OCI-LY7 (cell line): ENCODE results near the gene JAML. TPM values are rescaled to one million over a fixed set of nuclear protein-coding genes. Genes with fewer than 3 reads are reported as not detected.
"Not testable (repeated sequence)": the region's sequence is repeated elsewhere in the genome, so short reads cannot be mapped to it uniquely, and the experiment has no call there.

Experiments
- BruUV-seq: library from RNA; stranded (reverse); fragments of 400-500 nt; replicated peaks from 2 replicates; lab custom pipeline; 2021; lab: Mats Ljungman, UMichigan
- CTCF ChIA-PET: fragments of 300-600 bp; sonication (Branson Sonifier 250); formaldehyde crosslinking; loops from one replicate; lab custom pipeline; 2022; ENCODE audit warnings: antibody characterized with exemption; ENCODE audit not compliant: unreplicated experiment; lab: Charles Lee
- POLR2A ChIA-PET: fragments of 300-600 bp; sonication (Branson Sonifier 250); formaldehyde crosslinking; loops from one replicate; lab custom pipeline; 2022; ENCODE audit warnings: antibody characterized with exemption; lab: Charles Lee
- DNase-seq: peaks from one replicate; pipeline ENCODE4 v3.0.0-alpha.2; 2015; ENCODE audit warnings: low spot score
- H2AFZ ChIP-seq: fragments of 200-600 bp; sonication (generic), shearing (Covaris generic); 2 replicates; pipeline ENCODE4 v1.6.1; 2014; ENCODE audit warnings: mild to moderate bottlenecking, antibody characterized with exemption, low read length, moderate library complexity
- H3K27ac ChIP-seq: fragments of 200-600 bp; sonication (generic); 2 replicates; pipeline ENCODE4 v1.5.1; 2014; ENCODE audit warnings: mixed run types, low read depth, mild to moderate bottlenecking, moderate library complexity, low read length, inconsistent platforms; ENCODE audit not compliant: poor library complexity, severe bottlenecking
- H3K36me3 ChIP-seq: fragments of 200-600 bp; sonication (generic); 2 replicates; pipeline ENCODE4 v1.6.1; 2014; ENCODE audit warnings: mild to moderate bottlenecking, antibody characterized with exemption, low read length, moderate library complexity, mixed read lengths; ENCODE audit not compliant: insufficient read depth
- H3K4me1 ChIP-seq: fragments of 200-600 bp; sonication (generic); 2 replicates; pipeline ENCODE4 v1.5.1; 2014; ENCODE audit warnings: mild to moderate bottlenecking, low read length; ENCODE audit not compliant: insufficient read depth, poor library complexity, severe bottlenecking
- H3K4me2 ChIP-seq: fragments of 200-600 bp; sonication (generic); 2 replicates; pipeline ENCODE4 v1.6.1; 2014; ENCODE audit warnings: mild to moderate bottlenecking, low read length
- H3K4me3 ChIP-seq: fragments of 200-600 bp; sonication (generic); 2 replicates; pipeline ENCODE4 v1.5.1; 2014; ENCODE audit warnings: mild to moderate bottlenecking, low read depth, low read length; ENCODE audit not compliant: poor library complexity, severe bottlenecking
- H3K79me2 ChIP-seq: fragments of 200-600 bp; sonication (generic); 2 replicates; pipeline ENCODE4 v1.6.1; 2016; ENCODE audit warnings: low read depth, mild to moderate bottlenecking, low read length, moderate library complexity, mixed read lengths; ENCODE audit not compliant: insufficient read depth
- H3K9me2 ChIP-seq: fragments of 200-600 bp; sonication (generic); 2 replicates; pipeline ENCODE4 v1.6.1; 2016; ENCODE audit warnings: mild to moderate bottlenecking, low read length, mixed read lengths; ENCODE audit not compliant: insufficient read depth
- H3K9me3 ChIP-seq: fragments of 200-600 bp; sonication (generic); 2 replicates; pipeline ENCODE4 v1.6.1; 2014; ENCODE audit warnings: mild to moderate bottlenecking, mixed run types, low read length, mixed read lengths
- H4K20me1 ChIP-seq: fragments of 200-600 bp; sonication (generic); 2 replicates; pipeline ENCODE4 v1.6.1; 2014; ENCODE audit warnings: mild to moderate bottlenecking, antibody characterized with exemption, low read length, moderate library complexity, mixed read lengths; ENCODE audit not compliant: insufficient read depth
- EZH2phosphoT487 ChIP-seq: fragments of 200-600 bp; sonication (generic); IDR thresholded peaks from 2 replicates; pipeline ENCODE4 v1.6.1; 2018; ENCODE audit warnings: low read depth, borderline replicate concordance, mild to moderate bottlenecking, mixed run types, antibody characterized with exemption, low read length, moderate library complexity, mixed read lengths
- intact Hi-C: fragments of 100-400 bp; cut with micrococcal nuclease; formaldehyde crosslinking; loops from one replicate; pipeline ENCODE4 v1.10.0; 2022; ENCODE audit not compliant: unreplicated experiment
- total RNA-seq, 2 experiments: library from RNA; depleted of rRNA in 1 of 2; stranded (reverse); fragments of >200 nt in 1 of 2; shearing (Covaris generic) in 1 of 2; gene quantifications; 2 replicates each; pipeline ENCODE4 v1.2.3, GENCODE V29; 2014 to 2022
- TF ChIP-seq, protein P1 (sequence below): fragments of 200-600 bp; sonication (generic); conservative IDR thresholded peaks from 2 replicates; pipeline ENCODE4 v1.5.1; 2014; ENCODE audit warnings: mild to moderate bottlenecking, antibody characterized with exemption, low read length, moderate library complexity, mixed read lengths

JAML gene
- total RNA-seq, 2 experiments from 2014 or later: 0.63 to 0.73 TPM

DNA sequence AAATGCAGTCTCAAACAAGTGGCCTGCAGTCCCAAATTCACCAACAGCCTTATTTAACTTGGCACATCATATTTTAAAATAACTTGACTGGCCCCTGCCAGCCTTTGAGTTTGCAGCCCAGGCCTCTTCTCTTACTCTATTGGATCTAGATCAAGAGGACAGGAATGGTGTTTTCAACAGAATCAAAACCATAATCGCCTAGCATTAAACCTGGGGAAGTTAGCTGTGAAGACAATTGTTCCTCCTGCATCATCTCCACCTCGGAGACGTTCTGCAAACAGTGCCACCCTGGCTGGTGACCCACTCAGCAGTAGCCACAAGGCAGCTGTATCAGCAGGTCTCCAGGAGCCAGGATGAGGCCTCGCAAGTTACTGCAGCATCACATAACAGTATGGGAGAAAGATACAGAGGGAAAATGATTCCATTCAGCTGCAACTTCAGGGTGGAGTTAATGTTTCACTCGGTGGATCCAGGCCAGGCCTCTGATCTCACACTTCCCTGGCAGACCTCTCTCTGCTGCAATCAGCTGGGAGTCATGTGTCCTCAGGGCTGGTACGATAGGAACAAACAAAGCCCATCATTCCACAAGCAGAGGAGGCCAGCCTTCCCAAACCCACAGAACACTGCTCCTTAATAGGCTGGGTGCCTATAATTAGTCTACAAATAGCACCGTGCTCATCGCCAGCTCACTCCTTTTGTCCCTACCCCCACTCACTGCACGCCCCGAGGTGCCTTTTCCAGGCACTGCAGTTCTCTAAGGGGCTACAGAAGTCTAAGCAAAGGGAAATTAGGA lies 29.8 kb downstream of the JAML start:
- TF ChIP-seq EZH2phosphoT487: no peak
- TF ChIP-seq, protein P1, sequence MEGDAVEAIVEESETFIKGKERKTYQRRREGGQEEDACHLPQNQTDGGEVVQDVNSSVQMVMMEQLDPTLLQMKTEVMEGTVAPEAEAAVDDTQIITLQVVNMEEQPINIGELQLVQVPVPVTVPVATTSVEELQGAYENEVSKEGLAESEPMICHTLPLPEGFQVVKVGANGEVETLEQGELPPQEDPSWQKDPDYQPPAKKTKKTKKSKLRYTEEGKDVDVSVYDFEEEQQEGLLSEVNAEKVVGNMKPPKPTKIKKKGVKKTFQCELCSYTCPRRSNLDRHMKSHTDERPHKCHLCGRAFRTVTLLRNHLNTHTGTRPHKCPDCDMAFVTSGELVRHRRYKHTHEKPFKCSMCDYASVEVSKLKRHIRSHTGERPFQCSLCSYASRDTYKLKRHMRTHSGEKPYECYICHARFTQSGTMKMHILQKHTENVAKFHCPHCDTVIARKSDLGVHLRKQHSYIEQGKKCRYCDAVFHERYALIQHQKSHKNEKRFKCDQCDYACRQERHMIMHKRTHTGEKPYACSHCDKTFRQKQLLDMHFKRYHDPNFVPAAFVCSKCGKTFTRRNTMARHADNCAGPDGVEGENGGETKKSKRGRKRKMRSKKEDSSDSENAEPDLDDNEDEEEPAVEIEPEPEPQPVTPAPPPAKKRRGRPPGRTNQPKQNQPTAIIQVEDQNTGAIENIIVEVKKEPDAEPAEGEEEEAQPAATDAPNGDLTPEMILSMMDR: no peak
- Histone ChIP-seq H3K36me3 (no peaks in the 10 kb centered on the region), H3K9me2 (no peaks in the 10 kb centered on the region), H3K4me2 (no peak overlapping the region), H3K9me3 (0 out of 2 replicates have a peak, but pooled peaks cover 4% of the 10 kb centered on the region), H3K4me1 (no peaks in the 10 kb centered on the region), H3K4me3 (no peak overlapping the region), H3K79me2 (no peaks in the 10 kb centered on the region), H2AFZ (no peak overlapping the region), H4K20me1 (no peaks in the 10 kb centered on the region), H3K27ac (no peak overlapping the region)
- ChIA-PET CTCF (interaction anchor here (0.6 kb wide), 1 partner anchor 154 kb away, joined by 4 read pairs; no protein-coding TSS in a partner anchor), POLR2A (no interaction called here)
- no TSS peak for BruUV-seq
- no peak for DNase-seq
- intact Hi-C loops: loop anchor here (5.0 to 10.0 kb wide), 2 partner anchors 62 to 370 kb away; partner anchors contain the start of gene IFT46

DNA sequence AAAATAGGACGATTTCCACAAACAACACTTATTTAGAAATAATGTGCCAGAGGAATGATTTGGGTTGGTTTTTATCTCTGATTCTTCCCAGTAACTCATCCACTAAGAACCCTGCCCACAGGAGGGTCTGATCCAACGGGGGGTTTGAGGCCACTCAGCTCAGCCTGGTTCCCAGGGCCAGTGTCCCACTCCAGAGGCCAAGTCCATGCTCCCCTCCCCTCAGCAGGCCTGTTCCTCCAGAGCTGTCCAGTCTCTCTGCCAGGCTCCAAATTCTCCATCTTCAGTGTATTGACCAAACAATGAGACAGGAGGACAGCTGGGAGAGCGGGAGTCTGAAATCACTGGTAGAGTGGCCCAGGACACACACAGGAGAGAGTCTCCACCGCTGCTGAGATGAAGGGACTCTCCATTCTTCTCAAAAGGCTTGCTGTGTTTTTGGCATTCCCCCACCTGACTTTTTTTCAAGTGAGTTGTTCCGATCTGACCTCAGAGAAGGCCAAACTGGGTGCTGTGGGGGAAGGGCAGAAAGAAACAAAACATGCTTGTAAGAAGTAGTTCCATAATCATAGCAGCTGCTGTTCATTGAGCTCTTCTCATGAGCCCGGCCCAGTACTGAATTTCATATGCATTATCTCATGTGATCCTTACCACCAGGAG lies 30.8 kb downstream of the JAML start:
- BruUV-seq: no TSS peak
- H3K4me3 ChIP-seq: no peak overlapping the region
- intact Hi-C loops: loop anchor here (10.0 kb wide), 1 partner anchor 371 kb away; the partner anchor contains the start of gene IFT46
- H3K79me2 ChIP-seq: no peaks in the 10 kb centered on the region
- ChIA-PET POLR2A (no interaction called here), CTCF (no interaction called here)
- H2AFZ ChIP-seq: no peak overlapping the region
- no peak overlapping the region for H3K4me2 ChIP-seq
- H3K36me3 ChIP-seq: no peaks in the 10 kb centered on the region
- no peak for DNase-seq
- H3K27ac ChIP-seq: no peak overlapping the region
- H4K20me1 ChIP-seq: no peaks in the 10 kb centered on the region
- TF ChIP-seq, protein P1: no peak
- no peak for TF ChIP-seq EZH2phosphoT487
- no peaks in the 10 kb centered on the region for H3K4me1 ChIP-seq
- 0 out of 2 replicates have a peak, but pooled peaks cover 4% of the 10 kb centered on the region for H3K9me3 ChIP-seq
- H3K9me2 ChIP-seq: no peaks in the 10 kb centered on the region

DNA sequence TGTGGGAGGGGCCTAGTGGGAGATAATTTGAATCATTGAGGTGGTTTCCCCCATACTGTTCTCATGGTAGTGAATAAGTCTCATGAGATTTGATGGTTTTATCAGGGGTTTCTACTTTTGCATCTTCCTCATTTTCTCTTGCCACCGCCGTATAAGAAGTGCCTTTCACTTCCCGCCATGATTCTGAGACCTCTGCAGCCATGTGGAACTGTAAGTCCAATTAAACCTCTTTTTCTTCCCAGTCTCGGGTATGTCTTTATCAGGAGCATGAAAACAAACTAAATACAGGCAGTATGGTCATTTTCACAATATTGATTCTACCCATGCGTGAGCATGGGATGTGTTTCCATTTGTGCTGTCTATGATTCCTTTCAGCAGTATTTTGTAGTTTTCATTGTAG lies 32.0 kb downstream of the JAML start:
- H4K20me1 ChIP-seq, H3K4me3 ChIP-seq, H3K27ac ChIP-seq, CTCF ChIA-PET, BruUV-seq, H3K4me2 ChIP-seq, POLR2A ChIA-PET, H3K36me3 ChIP-seq, DNase-seq, H3K4me1 ChIP-seq, H2AFZ ChIP-seq, H3K9me3 ChIP-seq, H3K9me2 ChIP-seq, H3K79me2 ChIP-seq: not testable (repeated sequence)
- intact Hi-C loops: loop anchor here (10.0 kb wide), 1 partner anchor 372 kb away; the partner anchor contains the start of gene IFT46

DNA sequence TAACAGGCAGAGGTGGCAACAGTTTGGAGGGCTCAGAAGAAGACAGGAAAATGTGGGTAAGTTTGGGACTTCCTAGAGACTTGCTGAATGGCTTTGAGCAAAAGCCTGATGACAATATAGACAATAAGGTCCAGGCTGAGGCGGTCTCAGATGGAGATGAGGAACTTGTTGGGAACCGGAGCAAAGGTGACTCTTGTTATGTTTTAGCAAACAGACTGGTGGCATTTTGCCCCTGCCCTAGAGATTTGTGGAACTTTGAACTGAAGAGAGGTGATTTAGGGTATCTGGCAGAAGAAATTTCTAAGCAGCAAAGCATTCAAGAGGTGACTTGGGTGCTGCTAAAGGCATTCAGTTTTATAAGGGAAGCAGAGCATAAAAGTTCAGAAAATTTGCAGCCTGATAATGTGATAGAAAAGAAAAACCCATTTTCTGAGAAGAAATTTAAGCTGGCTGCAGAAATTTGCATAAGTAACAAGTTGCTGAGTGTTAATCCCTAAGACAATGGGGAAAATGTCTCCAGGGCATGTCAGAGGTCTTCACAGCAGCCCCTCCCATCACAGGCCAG lies 33.8 kb downstream of the JAML start:
- intact Hi-C loops: loop anchor here (10.0 kb wide), 1 partner anchor 374 kb away; the partner anchor contains the start of gene IFT46
- DNase-seq, POLR2A ChIA-PET, H3K4me2 ChIP-seq, H2AFZ ChIP-seq, H3K79me2 ChIP-seq, BruUV-seq, H3K9me3 ChIP-seq, H3K27ac ChIP-seq, H3K4me1 ChIP-seq, H3K9me2 ChIP-seq, CTCF ChIA-PET, H3K4me3 ChIP-seq, H4K20me1 ChIP-seq, H3K36me3 ChIP-seq: not testable (repeated sequence)
